DMS53 (cell line): ENCODE measurements around the gene WDR45B.
"Not testable (repeated sequence)": the region's sequence is repeated elsewhere in the genome, so short reads cannot be mapped to it uniquely, and the experiment has no call there.

ENCODE experiments used
- DNase-seq: peaks from one replicate; lab custom pipeline; 2025; lab: John Stamatoyannopoulos, UW

Gene WDR45B

DNA sequence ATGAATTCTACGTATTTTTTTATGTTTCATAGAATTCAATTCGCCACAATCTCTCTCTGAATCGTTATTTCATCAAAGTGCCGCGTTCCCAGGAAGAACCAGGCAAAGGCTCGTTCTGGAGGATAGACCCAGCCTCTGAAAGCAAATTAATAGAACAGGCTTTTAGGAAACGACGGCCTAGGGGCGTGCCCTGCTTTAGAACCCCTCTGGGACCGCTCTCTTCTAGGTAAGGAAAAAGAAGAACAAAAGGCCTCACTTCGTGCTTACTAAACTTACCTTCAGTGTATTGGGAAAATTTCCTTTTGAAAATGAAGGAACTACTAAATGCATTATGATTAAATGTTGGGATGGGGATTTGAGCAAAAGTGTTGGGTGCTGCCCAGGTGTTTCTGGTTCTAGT is 65.5 kb downstream of the WDR45B start:
- no peak for DNase-seq

DNA sequence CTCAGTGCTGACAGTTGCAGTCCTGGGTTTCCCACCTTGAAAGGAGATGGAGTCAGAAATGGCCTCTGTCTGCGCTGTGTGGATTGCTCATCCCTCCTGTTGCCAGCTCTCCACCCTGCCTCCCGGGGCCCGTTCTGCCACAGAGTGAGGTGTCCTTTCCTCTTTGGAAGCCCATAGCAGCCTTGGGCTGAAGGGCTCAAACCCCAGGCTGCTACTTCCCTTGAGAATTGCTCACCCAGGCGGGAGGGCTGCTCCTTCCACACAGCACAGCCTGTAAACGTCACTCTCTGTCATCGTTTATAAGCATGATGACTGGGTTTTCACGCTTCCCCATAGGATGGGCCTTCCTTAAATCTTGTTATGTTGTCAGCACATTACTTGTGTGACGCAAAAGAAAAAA is 66.0 kb downstream of the WDR45B start:
- no peak for DNase-seq

DNA sequence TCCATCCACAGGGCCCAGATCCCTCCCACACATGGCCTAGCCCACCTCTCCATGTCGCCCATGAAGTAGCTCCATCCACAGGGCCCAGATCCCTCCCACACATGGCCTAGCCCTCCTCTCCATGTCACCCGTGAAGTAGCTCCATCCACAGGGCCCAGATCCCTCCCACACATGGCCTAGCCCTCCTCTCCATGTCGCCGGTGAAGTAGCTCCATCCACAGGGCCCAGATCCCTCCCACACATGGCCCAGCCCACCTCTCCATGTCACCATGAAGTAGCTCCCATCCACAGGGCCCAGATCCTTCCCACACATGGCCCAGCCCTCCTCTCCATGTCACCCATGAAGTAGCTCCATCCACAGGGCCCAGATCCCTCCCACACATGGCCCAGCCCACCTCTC is 68.3 kb downstream of the WDR45B start:
- DNase-seq = not testable (repeated sequence)

DNA sequence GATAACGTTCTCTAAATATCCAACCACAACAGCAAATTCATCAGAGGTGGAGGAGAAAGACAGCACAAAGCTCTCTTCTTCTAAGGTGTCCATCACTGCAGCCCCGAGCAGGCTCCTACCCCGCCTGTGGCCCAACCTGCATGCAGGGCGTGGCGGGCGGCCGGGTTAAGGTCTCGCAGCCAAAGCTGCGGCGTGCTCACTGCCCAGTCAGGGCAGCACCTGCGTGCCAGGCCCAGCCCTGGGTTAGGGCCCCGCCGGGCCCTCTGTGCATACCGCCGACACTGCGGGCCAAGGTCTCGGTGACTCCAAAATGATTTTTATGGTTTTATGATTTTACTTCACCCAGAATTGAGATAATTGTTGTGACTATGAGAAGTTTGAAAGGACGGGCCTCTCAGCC is 70.9 kb downstream of the WDR45B start:
- DNase-seq = no peak

DNA sequence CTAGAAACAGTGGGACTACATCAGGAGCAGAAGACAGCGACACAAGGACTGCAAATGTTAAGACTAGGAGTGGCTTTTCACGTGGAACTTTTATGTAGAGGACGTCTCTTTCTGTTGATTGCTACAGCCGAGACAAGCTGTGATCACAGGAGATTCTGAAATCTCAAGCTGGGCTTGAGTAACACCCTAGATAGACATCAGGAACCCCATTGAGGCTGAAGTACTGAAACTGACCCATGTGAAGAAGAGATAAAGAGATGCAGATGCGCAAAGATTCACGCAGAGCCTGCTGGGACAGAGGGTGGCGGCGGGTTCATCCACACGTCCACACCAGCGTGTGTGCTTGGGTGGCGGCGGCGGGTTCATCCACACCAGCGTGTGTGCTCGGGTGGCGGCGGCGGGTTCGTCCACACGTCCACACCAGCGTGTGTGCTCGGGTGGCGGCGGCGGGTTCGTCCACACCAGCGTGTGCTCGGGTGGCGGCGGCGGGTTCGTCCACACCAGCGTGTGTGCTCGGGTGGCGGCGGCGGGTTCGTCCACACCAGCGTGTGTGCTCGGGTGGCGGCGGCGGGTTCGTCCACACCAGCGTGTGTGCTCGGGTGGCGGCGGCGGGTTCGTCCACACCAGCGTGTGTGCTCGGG is 72.5 kb downstream of the WDR45B start:
- not testable (repeated sequence) for DNase-seq

DNA sequence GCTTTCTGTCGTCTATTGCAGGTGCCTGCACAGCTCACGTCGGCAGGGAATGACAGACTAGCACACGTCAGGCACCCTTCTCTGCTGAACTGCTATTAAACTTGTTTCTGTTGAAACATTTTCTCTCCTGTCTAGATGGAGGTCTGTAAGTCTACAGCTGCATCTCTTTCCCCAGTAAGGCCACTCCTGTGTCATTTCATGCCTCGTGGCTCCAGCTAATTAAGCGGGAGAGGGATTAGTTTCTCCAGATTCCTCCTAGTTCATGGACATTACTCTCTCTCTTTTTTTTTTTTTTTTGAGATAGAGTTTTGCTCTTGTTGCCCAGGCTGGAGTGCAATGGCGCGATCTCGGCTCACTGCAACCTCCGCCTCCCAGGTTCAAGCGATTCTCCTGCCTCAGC is 74.2 kb downstream of the WDR45B start:
- no peak for DNase-seq

DNA sequence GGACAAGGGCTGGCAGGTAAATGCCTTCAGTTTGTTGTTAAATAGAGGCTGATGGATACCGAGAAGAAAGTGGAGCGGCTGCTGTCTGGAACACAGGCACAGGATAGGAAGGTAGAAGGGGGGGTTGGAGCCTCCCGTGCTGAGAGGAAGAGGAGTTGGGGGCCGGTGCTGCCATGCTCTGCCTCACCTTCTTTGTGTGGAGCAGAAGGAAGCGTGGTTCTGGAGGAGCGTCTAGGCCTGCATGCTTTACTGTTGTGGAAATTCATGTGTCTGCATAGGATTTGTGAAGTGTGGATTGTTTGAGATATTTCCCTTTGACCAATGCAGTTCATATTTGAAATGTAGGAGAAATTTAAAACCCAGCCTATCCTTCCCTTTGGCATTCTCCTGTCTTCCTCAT is 76.4 kb downstream of the WDR45B start:
- DNase-seq = no peak

DNA sequence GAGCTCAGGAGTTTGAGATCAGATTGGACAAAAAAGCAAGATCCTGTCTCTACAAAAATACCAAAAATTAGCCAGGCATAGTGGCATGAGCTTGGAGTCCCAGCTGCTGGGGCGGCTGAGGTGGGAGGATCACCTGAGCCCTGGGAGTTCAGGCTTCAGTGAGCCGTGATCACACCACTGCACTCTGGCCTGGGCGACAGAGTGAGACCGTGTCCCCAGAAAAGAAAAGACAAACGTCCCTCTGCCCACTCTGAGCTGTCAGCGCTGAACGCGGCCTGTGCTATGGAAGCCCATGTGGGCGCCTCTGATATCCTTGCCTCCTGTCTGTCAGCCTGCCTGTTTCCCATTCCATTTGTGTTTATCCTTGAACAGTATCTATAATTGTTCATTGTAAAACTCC is 78.0 kb downstream of the WDR45B start:
- DNase-seq = no peak

DNA sequence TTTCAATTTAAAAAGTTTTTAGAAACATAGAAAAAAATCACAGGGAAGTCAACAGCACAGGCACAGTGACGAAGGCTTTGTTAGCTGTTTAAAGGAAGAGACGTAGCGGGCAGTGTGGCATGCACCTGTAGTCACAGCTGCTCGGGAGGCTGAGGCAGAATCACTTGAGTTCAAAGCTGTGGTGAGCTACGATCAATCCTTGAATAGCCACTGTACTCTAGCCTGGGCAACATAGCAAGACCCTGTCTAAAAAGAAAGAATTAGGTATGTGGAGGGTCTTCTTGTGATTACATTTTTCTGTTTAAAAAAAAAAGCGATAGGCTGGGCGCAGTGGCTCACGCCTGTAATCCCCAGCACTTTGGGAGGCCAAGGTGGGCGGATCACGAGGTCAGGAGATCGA is 78.6 kb downstream of the WDR45B start:
- DNase-seq = no peak

DNA sequence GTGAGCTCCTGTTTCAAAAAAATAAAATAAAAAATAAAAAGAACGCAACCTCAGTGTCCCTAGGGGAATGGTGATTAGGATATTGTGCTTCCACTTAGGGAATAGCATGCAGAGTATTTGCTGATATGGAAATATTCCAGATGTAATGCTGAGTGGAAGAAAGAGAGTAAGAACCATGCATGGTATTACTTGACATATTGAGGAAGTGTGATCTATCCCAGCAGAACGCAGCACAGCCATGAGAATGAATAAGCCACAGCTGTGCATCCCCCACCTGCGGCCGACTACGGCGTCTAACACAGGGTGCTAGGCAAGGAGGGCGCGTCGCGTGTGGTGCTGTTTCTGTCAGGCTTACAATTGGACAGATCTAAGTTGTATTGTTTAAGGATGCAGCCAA is 79.2 kb downstream of the WDR45B start:
- no peak for DNase-seq

DNA sequence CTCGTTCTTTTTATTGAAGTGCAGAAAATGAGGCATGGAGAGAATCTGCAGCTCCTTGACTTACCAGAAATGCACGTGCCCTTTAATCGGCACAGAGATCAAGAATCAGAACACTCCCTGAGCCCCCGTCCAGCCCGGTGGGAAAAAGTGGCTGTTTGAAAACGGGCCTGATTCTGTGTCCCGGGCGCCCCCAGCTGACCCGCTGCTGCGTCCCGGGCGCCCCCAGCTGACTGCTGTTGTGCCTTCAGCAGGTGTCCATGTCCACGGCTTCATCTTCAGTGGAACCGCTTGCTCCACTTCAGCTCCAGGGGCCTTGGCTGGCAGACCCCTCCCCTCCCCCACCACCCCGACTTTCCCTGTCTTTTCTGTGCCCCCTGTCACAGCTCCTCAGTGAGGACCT is 81.0 kb downstream of the WDR45B start:
- no peak for DNase-seq

DNA sequence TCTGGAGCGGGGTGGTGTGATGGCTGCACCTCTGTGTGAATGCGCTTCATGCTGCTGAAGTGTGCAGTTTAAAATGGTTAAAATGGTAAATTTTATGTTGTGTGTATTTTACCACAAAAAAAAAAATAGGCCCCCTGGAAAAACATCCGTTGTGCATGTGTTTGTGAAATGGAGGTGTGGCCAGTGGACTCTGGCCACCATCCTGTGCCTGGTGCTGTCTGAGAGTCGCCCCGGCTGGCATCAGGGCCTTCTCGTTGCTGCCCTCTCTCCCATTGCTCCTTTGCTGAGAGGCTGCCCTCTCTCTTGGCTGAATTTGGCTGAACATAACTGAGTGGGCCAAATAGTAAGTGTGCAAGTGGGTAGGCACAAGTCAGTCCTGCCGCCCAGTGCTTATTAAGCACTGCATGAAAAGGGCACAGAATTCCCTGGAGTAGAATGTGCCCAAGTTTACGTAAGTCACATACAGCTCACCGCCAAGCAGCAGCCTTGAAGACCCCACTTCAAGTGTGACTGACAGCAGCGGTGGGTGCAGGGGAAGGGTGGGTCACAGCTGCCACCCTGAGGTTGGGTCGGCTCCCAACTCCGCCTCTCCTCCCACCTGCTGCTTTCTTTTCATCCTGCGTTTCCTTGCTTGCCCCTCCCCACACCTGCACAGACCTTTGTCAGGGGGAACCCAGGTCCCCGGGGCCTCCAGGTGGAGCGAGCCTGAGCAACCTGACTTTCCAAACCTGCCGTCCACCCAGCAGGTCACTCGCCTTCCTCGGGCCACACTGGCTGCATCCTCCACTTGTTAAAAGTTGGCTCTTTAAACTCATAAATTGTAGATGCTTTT is 81.9 kb downstream of the WDR45B start:
- DNase-seq = no peak

DNA sequence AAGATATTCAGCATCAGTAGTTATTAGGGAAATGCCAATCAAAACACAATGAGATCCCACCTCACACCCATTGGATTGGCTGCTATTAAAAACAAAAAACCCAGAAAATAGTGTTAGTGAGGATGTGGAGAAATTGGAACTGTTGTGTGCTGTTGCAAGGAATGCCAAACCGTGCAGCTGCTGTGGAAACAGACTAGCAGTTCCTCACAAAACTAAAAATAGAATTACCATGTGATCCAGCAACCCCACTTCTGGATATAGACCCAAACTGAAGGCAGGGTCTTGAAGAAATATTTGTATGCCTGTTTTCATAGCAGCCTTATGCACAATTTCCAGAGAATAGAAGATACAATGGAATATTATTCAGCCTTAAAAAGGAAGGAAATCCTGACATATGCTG is 82.7 kb downstream of the WDR45B start:
- no peak for DNase-seq
